Measurements from ENCODE around the gene PRSS53.

DNA sequence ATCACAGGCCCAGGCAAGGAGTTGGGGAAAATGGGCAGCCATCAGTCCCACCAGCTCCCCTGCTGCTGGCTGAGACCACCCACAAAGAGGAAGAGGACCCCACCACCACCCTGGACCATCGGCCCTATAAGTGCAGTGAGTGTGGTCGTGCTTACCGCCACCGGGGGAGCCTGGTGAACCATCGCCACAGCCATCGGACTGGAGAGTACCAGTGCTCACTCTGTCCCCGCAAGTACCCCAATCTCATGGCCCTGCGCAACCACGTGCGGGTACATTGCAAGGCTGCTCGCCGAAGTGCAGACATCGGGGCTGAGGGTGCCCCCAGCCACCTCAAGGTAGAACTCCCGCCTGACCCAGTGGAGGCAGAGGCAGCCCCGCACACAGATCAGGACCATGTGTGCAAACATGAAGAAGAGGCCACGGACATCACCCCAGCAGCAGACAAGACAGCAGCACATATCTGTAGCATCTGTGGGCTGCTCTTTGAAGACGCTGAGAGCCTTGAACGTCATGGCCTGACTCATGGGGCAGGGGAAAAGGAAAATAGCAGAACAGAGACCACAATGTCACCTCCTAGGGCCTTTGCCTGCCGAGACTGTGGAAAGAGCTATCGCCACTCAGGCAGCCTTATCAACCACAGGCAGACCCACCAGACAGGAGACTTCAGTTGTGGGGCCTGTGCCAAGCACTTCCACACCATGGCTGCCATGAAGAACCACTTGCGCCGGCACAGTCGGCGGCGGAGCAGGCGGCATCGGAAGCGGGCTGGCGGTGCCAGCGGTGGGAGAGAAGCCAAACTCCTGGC lies 10.9 kb downstream of the PRSS53 start:
- TF ChIP-seq, protein P1, sequence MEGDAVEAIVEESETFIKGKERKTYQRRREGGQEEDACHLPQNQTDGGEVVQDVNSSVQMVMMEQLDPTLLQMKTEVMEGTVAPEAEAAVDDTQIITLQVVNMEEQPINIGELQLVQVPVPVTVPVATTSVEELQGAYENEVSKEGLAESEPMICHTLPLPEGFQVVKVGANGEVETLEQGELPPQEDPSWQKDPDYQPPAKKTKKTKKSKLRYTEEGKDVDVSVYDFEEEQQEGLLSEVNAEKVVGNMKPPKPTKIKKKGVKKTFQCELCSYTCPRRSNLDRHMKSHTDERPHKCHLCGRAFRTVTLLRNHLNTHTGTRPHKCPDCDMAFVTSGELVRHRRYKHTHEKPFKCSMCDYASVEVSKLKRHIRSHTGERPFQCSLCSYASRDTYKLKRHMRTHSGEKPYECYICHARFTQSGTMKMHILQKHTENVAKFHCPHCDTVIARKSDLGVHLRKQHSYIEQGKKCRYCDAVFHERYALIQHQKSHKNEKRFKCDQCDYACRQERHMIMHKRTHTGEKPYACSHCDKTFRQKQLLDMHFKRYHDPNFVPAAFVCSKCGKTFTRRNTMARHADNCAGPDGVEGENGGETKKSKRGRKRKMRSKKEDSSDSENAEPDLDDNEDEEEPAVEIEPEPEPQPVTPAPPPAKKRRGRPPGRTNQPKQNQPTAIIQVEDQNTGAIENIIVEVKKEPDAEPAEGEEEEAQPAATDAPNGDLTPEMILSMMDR (conservative IDR thresholded peaks at IDR 0.05; ENCODE audit: low read depth, low read length) = no peak
- TF ChIP-seq EZH2 (IDR thresholded peaks at IDR 0.05; ENCODE audit: low read length, unreplicated experiment) = no peak
